ENCODE measurements around the gene NF1. TPM values are rescaled to one million over a fixed set of nuclear protein-coding genes. Genes with fewer than 3 reads are reported as not detected.
"Not testable (repeated sequence)": the region's sequence is repeated elsewhere in the genome, so short reads cannot be mapped to it uniquely, and the experiment has no call there.

NF1 gene
- total RNA-seq, 1 experiment from 2014 or later, result 33.6 TPM

- no peak for DNase-seq (ENCODE audit: extremely low read depth, low read depth)
These were observed 225.5 kb downstream of the NF1 start for GRCh38 chr17:31320241-31320640.

- no peak for DNase-seq (ENCODE audit: extremely low read depth, low read depth)
These were observed 226.0 kb downstream of the NF1 start for GRCh38 chr17:31320791-31321190.

DNA sequence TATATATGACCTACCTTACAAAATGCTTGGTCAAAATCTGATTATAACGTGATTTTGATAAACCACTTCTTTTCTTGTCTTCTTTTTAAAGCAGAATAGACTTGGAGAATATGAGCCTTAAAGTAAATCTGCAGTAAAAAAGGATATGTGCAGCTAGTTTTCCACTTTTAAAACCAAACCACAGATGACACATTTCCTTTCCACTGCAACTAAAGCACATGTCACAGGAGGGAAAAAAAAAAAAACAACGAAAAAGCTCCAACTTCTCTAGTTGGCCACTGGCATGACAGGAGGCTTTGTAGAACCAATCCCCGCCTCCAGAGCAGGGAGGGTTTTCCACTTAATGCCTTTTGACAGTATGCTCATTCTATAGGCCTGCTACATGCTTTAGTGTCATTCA is 226.7 kb downstream of the NF1 start, which contains the start of gene EVI2A:
Gene EVI2A, minus strand, starts transcription at position 142 of the 400 bp plus-strand sequence. CDS start 2,609 bp downstream, outside the sequence.
- no peak for DNase-seq (ENCODE audit: extremely low read depth, low read depth)

DNA sequence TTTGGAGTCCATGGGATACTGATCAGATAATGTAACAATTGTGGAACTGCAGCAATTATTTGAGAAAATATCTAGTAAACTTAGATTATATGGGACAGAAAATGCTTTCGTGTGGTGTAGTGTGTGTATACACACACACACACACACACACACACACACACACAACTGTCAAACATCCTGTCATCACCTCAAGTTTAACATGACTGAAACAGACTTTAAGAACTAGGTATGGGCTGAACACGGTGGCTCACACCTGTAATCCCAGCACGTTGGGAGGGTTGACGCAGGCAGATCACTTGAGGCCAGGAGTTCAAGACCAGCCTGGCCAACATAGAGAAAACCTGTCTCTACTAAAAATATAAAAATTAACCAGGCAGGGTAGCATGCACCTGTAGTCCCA is 227.2 kb downstream of the NF1 start:
- DNase-seq (ENCODE audit: extremely low read depth, low read depth), result no peak

- no peak for DNase-seq (ENCODE audit: extremely low read depth, low read depth)
These were observed 228.8 kb downstream of the NF1 start for GRCh38 chr17:31323551-31323950.

DNA sequence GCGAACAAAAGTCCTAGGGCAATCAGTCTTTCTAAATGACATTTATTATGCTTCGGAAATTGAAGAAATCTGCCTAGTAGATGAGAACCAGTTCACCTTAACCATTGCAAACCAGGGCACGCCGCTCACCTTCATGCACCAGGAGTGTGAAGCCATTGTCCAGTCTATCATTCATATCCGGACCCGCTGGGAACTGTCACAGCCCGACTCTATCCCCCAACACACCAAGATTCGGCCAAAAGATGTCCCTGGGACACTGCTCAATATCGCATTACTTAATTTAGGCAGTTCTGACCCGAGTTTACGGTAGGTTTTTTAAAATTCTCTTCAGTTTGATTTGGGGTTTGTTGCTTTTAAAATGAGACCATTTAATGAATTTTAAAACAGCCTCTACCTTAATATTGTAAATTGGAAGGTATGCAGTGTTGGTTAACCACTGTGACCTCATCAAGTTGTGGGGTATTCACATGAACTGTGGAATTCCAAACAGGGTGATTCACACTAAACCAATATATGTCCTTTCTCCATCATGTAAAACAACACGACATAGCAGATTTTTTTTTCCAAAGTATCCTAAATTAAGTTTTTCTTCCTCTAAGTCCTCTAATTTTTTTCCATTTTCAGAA is 232.9 kb downstream of the NF1 start:
- no peak for DNase-seq (ENCODE audit: extremely low read depth, low read depth)

- DNase-seq (ENCODE audit: extremely low read depth, low read depth), result no peak
These were observed 233.4 kb downstream of the NF1 start for GRCh38 chr17:31328160-31328535.

DNA sequence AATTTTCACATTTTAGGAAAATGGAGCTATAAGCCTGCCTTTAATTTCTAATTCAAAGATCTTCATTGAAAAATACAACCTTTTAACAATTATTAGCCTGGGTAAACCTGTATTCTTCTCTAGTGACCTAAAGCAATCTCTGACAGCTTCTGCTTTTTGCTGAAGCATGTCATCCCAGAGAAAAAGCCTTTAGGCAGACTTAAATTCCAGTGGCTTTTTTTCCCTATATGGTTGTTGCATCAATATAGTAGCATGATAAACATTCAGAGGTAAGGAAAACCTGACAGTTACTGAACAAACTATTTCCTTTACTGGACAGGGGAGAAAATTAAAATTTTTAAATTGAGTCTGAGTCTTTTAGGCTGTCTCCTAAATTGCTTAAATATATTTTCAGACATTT is 234.4 kb downstream of the NF1 start:
- no peak for DNase-seq (ENCODE audit: extremely low read depth, low read depth)

- DNase-seq (ENCODE audit: extremely low read depth, low read depth), result no peak
These were observed 245.3 kb downstream of the NF1 start for GRCh38 chr17:31339906-31340661.

DNA sequence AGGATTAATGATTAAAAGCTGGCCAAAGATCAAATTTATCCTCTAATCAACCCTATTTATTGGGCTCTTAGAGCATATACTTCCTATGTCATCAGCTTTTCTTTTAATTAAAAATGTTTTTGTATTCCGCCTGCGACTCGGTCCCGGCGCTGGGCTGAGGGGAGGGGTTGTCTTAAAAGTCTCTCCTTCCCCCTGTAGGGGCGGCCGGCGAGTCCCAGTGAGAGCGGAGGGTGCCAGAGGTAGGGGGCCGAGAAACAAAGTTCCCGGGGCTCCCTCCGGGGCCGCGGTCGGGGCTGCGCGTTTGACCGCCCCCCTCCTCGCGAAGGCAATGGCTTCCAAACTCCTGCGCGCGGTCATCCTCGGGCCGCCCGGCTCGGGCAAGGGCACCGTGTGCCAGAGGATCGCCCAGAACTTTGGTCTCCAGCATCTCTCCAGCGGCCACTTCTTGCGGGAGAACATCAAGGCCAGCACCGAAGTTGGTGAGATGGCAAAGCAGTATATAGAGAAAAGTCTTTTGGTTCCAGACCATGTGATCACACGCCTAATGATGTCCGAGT is 250.5 kb downstream of the NF1 start:
- DNase-seq (ENCODE audit: extremely low read depth, low read depth), result not testable (repeated sequence)

GRCh38 chr17:31349454-31349853 is 254.7 kb downstream of the NF1 start:
- no peak for DNase-seq (ENCODE audit: extremely low read depth, low read depth)

DNA sequence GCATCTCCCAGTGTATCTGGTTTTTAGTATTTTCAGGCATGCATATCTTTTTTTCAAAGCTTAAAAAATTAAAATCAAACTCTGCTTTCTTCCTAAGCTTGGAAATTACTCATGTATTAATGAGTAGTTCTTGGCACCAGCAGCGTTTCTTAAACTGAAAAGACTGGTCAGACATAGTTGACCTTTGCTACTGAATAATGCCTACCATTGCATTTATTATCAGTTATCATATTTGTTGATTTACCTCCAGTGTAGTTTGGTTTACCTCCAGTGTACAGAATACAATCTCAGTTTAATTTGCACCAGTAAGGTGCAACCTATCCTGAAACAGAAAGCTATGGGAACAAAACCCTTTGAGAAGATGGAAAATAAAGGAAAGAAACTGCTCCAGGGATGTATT is 261.2 kb downstream of the NF1 start:
- no peak for DNase-seq (ENCODE audit: extremely low read depth, low read depth)

GRCh38 chr17:31357091-31357490 is 262.3 kb downstream of the NF1 start:
- DNase-seq (ENCODE audit: extremely low read depth, low read depth), result no peak

- peak; percentile 8 for DNase-seq (ENCODE audit: extremely low read depth, low read depth)
These were observed 263.1 kb downstream of the NF1 start for GRCh38 chr17:31357839-31358394.

DNA sequence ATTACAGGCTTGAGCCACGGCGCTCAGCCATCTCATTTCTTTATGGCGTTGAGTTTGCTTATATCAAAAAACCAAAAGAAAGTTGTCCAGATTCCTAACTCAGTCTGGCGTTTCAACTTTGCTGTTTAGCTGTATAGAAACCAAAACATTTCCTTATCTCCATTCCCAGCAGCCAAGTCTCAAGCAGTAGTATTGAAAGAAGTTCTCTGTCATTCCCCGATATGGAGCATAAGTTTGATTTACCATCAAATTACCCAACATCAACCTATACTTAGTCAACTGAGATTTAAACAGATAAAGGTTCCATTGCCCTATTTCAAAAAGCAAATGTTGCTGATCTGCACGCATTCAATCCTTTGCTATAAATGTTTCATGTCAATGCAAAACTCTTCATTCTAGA is 269.2 kb downstream of the NF1 start:
- no peak for DNase-seq (ENCODE audit: extremely low read depth, low read depth)

DNA sequence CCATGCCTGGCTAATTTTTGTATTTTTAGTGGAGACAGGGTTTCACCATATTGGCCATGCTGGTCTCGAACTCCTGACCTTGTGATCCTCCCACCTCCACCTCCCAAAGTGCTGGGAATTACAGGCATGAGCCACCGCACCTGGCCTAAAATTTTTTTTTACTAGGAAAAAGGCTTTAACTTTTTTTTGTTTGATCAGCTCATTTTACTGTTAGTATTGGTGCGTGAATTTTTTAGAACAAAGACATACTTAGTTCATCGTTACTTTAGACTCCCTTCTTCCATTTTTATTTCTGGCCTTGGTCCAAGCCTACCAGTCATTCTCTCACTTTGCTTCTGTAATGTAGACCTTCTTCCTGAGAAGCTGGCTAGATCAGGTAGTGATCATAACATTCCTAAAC is 271.3 kb downstream of the NF1 start:
- DNase-seq (ENCODE audit: extremely low read depth, low read depth), result no peak

- no peak for DNase-seq (ENCODE audit: extremely low read depth, low read depth)
These were observed 274.5 kb downstream of the NF1 start for GRCh38 chr17:31369266-31369665.

GRCh38 chr17:31371511-31372097 is 276.8 kb downstream of the NF1 start:
- DNase-seq (ENCODE audit: extremely low read depth, low read depth), result no peak

DNA sequence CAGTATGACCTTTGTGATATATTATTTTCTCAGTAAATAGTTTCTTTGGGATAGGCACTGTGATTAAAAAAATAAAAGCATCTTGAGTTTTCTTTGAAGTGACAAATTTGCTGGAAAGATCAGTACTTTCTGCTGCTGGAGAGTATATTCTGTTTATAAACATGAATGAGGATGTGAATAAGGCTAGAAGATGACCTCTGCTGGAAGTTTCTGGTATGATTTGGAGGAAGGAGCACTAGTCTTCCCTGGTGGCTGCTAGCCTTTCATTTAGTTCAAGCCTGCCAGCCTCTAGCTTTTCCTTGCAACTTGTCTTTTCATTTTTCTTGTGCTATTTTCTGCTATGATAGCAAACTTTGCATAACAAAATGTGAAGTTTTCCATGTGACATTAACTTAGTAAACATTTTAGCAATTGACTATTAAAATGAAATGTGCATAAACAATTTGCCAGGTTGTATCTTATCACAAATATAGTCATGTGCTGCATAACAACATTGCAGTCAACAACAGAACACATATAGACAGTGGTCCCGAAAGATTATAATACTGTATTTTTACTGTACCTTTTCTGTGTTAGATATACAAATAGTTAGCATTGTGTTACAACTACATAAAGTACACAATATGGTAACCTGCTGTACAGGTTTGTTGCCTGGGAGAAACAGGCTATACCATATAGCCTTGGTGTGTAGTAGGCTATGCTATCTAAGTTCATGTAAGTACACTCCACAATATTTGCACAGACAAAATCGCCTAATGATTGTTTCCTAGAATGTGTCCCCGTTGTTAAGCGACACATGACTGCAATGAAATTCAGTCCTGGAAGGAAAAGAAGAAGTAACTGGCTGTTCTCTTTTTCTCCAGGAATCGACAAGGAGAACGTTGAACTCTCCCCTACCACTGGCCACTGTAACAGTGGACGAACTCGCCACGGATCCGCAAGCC is 278.6 kb downstream of the NF1 start:
- peak; percentile 38 for DNase-seq (ENCODE audit: extremely low read depth, low read depth)

DNA sequence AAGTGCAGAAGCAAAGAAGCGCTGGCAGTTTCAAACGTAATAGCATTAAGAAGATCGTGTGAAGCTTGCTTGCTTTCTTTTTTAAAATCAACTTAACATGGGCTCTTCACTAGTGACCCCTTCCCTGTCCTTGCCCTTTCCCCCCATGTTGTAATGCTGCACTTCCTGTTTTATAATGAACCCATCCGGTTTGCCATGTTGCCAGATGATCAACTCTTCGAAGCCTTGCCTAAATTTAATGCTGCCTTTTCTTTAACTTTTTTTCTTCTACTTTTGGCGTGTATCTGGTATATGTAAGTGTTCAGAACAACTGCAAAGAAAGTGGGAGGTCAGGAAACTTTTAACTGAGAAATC is 279.3 kb downstream of the NF1 start:
- no peak for DNase-seq (ENCODE audit: extremely low read depth, low read depth)

Data from NCI-H460 (cell line).